HS-27A (cell line): ENCODE measurements around the gene VPS41.
A peak's percentile ranks its signal among the peaks of the same experiment; 100 is the strongest.

ENCODE experiments used
- DNase-seq: peaks from one replicate; pipeline ENCODE4 v3.0.0-alpha.2; 2012; ENCODE audit warnings: low read depth, missing footprints

The VPS41 gene

GRCh38 chr7:38727184-38727940 is 181.6 kb downstream of the VPS41 start:
- no peak for DNase-seq

GRCh38 chr7:38723327-38723726 is 185.7 kb downstream of the VPS41 start:
- DNase-seq, result no peak

GRCh38 chr7:38716397-38716796 is 192.6 kb downstream of the VPS41 start:
- DNase-seq, result no peak

- DNase-seq, result no peak
These were observed 199.9 kb downstream of the VPS41 start for GRCh38 chr7:38709123-38709522.

GRCh38 chr7:38704751-38705150 is 204.2 kb downstream of the VPS41 start:
- DNase-seq, result no peak

- no peak for DNase-seq
These were observed 204.9 kb downstream of the VPS41 start for GRCh38 chr7:38704041-38704547.

GRCh38 chr7:38703093-38703492 is 205.9 kb downstream of the VPS41 start:
- DNase-seq, result no peak

GRCh38 chr7:38702002-38702535 is 206.9 kb downstream of the VPS41 start:
- no peak for DNase-seq

GRCh38 chr7:38700116-38700515 is 208.9 kb downstream of the VPS41 start:
- DNase-seq, result no peak

- no peak for DNase-seq
These were observed 209.5 kb downstream of the VPS41 start for GRCh38 chr7:38699471-38699870.

- no peak for DNase-seq
These were observed 214.7 kb downstream of the VPS41 start for GRCh38 chr7:38694326-38694725.

GRCh38 chr7:38686888-38687287 is 222.1 kb downstream of the VPS41 start:
- DNase-seq, result no peak

- no peak for DNase-seq
These were observed 223.1 kb downstream of the VPS41 start for GRCh38 chr7:38685851-38686250.

- no peak for DNase-seq
These were observed 226.4 kb downstream of the VPS41 start for GRCh38 chr7:38682606-38683005.

- DNase-seq, result no peak
These were observed 227.1 kb downstream of the VPS41 start for GRCh38 chr7:38681882-38682281.

GRCh38 chr7:38679419-38679818 is 229.6 kb downstream of the VPS41 start:
- DNase-seq, result no peak

GRCh38 chr7:38678698-38679054 is 230.3 kb downstream of the VPS41 start:
- no peak for DNase-seq

- no peak for DNase-seq
These were observed 230.9 kb downstream of the VPS41 start for GRCh38 chr7:38677981-38678697.

- no peak for DNase-seq
These were observed 233.4 kb downstream of the VPS41 start for GRCh38 chr7:38675494-38676106.

- DNase-seq, result no peak
These were observed 234.5 kb downstream of the VPS41 start for GRCh38 chr7:38674513-38674912.

- DNase-seq, result peak; percentile 8
These were observed 235.2 kb downstream of the VPS41 start for GRCh38 chr7:38673795-38674194.
